HEK293 (cell line): ENCODE measurements around the gene FGFBP3.

Experiments used
- AEBP2 ChIP-seq: fragments of 450-650 bp; formaldehyde crosslinking; IDR thresholded peaks from 2 replicates; pipeline ENCODE4 v1.5.1; 2016; ENCODE audit warnings: missing biosample characterization, missing genetic modification characterization, borderline replicate concordance
- GLI4 ChIP-seq: fragments of 450-650 bp; formaldehyde crosslinking; IDR thresholded peaks from 2 replicates; pipeline ENCODE4 v1.5.1; 2016; ENCODE audit warnings: missing biosample characterization, missing genetic modification characterization
- GLIS1 ChIP-seq: fragments of 450-650 bp; formaldehyde crosslinking; IDR thresholded peaks from 2 replicates; pipeline ENCODE4 v1.5.1; 2016; ENCODE audit warnings: missing biosample characterization, missing genetic modification characterization
- OSR2 ChIP-seq: fragments of 450-650 bp; formaldehyde crosslinking; IDR thresholded peaks from 2 replicates; pipeline ENCODE4 v1.5.1; 2016; ENCODE audit warnings: missing biosample characterization, missing genetic modification characterization
- PBX3 ChIP-seq: sonication (generic); formaldehyde crosslinking; IDR thresholded peaks from 2 replicates; pipeline ENCODE4 v1.8.1; 2022; ENCODE audit warnings: mild to moderate bottlenecking, moderate library complexity, missing genetic modification reagents
- PRDM1 ChIP-seq: fragments of 450-650 bp; formaldehyde crosslinking; IDR thresholded peaks from 2 replicates; pipeline ENCODE4; 2016; ENCODE audit warnings: missing biosample characterization, missing genetic modification characterization
- SALL2 ChIP-seq: fragments of 450-650 bp; formaldehyde crosslinking; IDR thresholded peaks from 2 replicates; pipeline ENCODE4 v1.5.0; 2017; ENCODE audit warnings: missing biosample characterization, mild to moderate bottlenecking, missing genetic modification characterization, borderline replicate concordance
- SP7 ChIP-seq: fragments of 450-650 bp; formaldehyde crosslinking; IDR thresholded peaks from 2 replicates; pipeline ENCODE4 v1.5.1; 2016; ENCODE audit warnings: missing biosample characterization, missing genetic modification characterization
- ZBTB10 ChIP-seq: fragments of 450-650 bp; formaldehyde crosslinking; IDR thresholded peaks from 2 replicates; pipeline ENCODE4 v1.5.1; 2016; ENCODE audit warnings: missing biosample characterization, missing genetic modification characterization
- ZNF155 ChIP-seq: fragments of 450-650 bp; formaldehyde crosslinking; IDR thresholded peaks from 2 replicates; pipeline ENCODE4 v1.5.1; 2016; ENCODE audit warnings: missing biosample characterization, missing genetic modification characterization
- ZNF169 ChIP-seq: fragments of 450-650 bp; formaldehyde crosslinking; IDR thresholded peaks from 2 replicates; pipeline ENCODE4 v1.5.1; 2016; ENCODE audit warnings: missing biosample characterization, missing genetic modification characterization
- ZNF2 ChIP-seq: fragments of 450-650 bp; formaldehyde crosslinking; IDR thresholded peaks from 2 replicates; pipeline ENCODE4 v1.5.1; 2016; ENCODE audit warnings: missing biosample characterization, missing genetic modification characterization
- ZNF23 ChIP-seq: fragments of 450-650 bp; formaldehyde crosslinking; IDR thresholded peaks from 2 replicates; pipeline ENCODE4 v1.5.1; 2016; ENCODE audit warnings: missing biosample characterization, missing genetic modification characterization, borderline replicate concordance
- ZNF292 ChIP-seq: fragments of 450-650 bp; formaldehyde crosslinking; IDR thresholded peaks from 2 replicates; pipeline ENCODE4 v1.5.1; 2016; ENCODE audit warnings: low read depth, missing biosample characterization, missing genetic modification characterization, borderline replicate concordance
- ZNF404 ChIP-seq: fragments of 450-650 bp; formaldehyde crosslinking; IDR thresholded peaks from 2 replicates; pipeline ENCODE4 v1.5.1; 2017; ENCODE audit warnings: missing biosample characterization, missing genetic modification characterization
- ZNF518A ChIP-seq: fragments of 450-650 bp; formaldehyde crosslinking; conservative IDR thresholded peaks from 2 replicates; pipeline ENCODE4 v1.5.1; 2016; ENCODE audit warnings: low read depth, missing biosample characterization, missing genetic modification characterization
- ZNF621 ChIP-seq: fragments of 450-650 bp; formaldehyde crosslinking; IDR thresholded peaks from 2 replicates; pipeline ENCODE4 v1.5.1; 2017; ENCODE audit warnings: missing biosample characterization, missing genetic modification characterization
- ZNF629 ChIP-seq: fragments of 450-650 bp; formaldehyde crosslinking; IDR thresholded peaks from 2 replicates; pipeline ENCODE4 v1.5.1; 2017; ENCODE audit warnings: missing biosample characterization, missing genetic modification characterization
- ZNF777 ChIP-seq: fragments of 450-650 bp; formaldehyde crosslinking; IDR thresholded peaks from 2 replicates; pipeline ENCODE4 v1.5.1; 2017; ENCODE audit warnings: missing biosample characterization, missing genetic modification characterization, borderline replicate concordance
- TF ChIP-seq, protein P1 (sequence below): fragments of 450-650 bp; formaldehyde crosslinking; IDR thresholded peaks from 2 replicates; pipeline ENCODE4 v1.5.1; 2017; ENCODE audit warnings: missing biosample characterization, missing genetic modification characterization
- TF ChIP-seq, protein P2 (sequence below): fragments of 450-650 bp; formaldehyde crosslinking; IDR thresholded peaks from 2 replicates; pipeline ENCODE4 v1.5.1; 2016; ENCODE audit warnings: missing biosample characterization, missing genetic modification characterization, low read depth
- TF ChIP-seq, protein P3 (sequence below): fragments of 450-650 bp; formaldehyde crosslinking; IDR thresholded peaks from 2 replicates; pipeline ENCODE4 v1.5.1; 2016; ENCODE audit warnings: missing biosample characterization, missing genetic modification characterization

FGFBP3 gene

GRCh38 chr10:91908337-91909116 lies 759 bp downstream of the FGFBP3 start (continued):
- TF ChIP-seq ZNF518A, result 0 out of 2 replicates have a peak, but pooled peaks have one; percentile 18
- TF ChIP-seq, protein P1, sequence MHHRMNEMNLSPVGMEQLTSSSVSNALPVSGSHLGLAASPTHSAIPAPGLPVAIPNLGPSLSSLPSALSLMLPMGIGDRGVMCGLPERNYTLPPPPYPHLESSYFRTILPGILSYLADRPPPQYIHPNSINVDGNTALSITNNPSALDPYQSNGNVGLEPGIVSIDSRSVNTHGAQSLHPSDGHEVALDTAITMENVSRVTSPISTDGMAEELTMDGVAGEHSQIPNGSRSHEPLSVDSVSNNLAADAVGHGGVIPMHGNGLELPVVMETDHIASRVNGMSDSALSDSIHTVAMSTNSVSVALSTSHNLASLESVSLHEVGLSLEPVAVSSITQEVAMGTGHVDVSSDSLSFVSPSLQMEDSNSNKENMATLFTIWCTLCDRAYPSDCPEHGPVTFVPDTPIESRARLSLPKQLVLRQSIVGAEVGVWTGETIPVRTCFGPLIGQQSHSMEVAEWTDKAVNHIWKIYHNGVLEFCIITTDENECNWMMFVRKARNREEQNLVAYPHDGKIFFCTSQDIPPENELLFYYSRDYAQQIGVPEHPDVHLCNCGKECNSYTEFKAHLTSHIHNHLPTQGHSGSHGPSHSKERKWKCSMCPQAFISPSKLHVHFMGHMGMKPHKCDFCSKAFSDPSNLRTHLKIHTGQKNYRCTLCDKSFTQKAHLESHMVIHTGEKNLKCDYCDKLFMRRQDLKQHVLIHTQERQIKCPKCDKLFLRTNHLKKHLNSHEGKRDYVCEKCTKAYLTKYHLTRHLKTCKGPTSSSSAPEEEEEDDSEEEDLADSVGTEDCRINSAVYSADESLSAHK (tag by site-specific recombination), result no peak
- TF ChIP-seq ZNF2 (tag by site-specific recombination), result peak; percentile 75
- TF ChIP-seq GLIS1 (tag by site-specific recombination), result peak; percentile 72
- TF ChIP-seq ZNF404 (tag by site-specific recombination), result no peak
- TF ChIP-seq ZNF629, result 0 out of 2 replicates have a peak, but pooled peaks have one; percentile 38
- no peak for TF ChIP-seq ZNF155 (tag by site-specific recombination)
- no peak for TF ChIP-seq AEBP2 (tag by site-specific recombination)
- TF ChIP-seq, protein P2, sequence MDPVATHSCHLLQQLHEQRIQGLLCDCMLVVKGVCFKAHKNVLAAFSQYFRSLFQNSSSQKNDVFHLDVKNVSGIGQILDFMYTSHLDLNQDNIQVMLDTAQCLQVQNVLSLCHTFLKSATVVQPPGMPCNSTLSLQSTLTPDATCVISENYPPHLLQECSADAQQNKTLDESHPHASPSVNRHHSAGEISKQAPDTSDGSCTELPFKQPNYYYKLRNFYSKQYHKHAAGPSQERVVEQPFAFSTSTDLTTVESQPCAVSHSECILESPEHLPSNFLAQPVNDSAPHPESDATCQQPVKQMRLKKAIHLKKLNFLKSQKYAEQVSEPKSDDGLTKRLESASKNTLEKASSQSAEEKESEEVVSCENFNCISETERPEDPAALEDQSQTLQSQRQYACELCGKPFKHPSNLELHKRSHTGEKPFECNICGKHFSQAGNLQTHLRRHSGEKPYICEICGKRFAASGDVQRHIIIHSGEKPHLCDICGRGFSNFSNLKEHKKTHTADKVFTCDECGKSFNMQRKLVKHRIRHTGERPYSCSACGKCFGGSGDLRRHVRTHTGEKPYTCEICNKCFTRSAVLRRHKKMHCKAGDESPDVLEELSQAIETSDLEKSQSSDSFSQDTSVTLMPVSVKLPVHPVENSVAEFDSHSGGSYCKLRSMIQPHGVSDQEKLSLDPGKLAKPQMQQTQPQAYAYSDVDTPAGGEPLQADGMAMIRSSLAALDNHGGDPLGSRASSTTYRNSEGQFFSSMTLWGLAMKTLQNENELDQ (tag by site-specific recombination), result no peak
- TF ChIP-seq ZNF169 (tag by site-specific recombination), result no peak
- TF ChIP-seq ZNF621 (tag by site-specific recombination), result no peak
- no peak for TF ChIP-seq ZNF292 (tag by site-specific recombination)
- 0 out of 2 replicates have a peak, but pooled peaks have one; percentile 19 for TF ChIP-seq ZNF777 (tag by site-specific recombination)
- TF ChIP-seq ZNF23 (tag by site-specific recombination), result no peak
- no peak for TF ChIP-seq PRDM1 (tag by site-specific recombination)
- TF ChIP-seq PBX3, result 0 out of 2 replicates have a peak, but pooled peaks have one; percentile 16
- no peak for TF ChIP-seq ZBTB10 (tag by site-specific recombination)
- TF ChIP-seq SP7 (tag by site-specific recombination), result peak; percentile 53
- TF ChIP-seq OSR2 (tag by site-specific recombination), result no peak
- TF ChIP-seq SALL2, result no peak
- TF ChIP-seq GLI4 (tag by site-specific recombination), result no peak
- TF ChIP-seq, protein P3, sequence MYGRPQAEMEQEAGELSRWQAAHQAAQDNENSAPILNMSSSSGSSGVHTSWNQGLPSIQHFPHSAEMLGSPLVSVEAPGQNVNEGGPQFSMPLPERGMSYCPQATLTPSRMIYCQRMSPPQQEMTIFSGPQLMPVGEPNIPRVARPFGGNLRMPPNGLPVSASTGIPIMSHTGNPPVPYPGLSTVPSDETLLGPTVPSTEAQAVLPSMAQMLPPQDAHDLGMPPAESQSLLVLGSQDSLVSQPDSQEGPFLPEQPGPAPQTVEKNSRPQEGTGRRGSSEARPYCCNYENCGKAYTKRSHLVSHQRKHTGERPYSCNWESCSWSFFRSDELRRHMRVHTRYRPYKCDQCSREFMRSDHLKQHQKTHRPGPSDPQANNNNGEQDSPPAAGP (tag by site-specific recombination), result no peak
